Measurements from ENCODE around the gene MAP3K3.

MAP3K3 gene

DNA sequence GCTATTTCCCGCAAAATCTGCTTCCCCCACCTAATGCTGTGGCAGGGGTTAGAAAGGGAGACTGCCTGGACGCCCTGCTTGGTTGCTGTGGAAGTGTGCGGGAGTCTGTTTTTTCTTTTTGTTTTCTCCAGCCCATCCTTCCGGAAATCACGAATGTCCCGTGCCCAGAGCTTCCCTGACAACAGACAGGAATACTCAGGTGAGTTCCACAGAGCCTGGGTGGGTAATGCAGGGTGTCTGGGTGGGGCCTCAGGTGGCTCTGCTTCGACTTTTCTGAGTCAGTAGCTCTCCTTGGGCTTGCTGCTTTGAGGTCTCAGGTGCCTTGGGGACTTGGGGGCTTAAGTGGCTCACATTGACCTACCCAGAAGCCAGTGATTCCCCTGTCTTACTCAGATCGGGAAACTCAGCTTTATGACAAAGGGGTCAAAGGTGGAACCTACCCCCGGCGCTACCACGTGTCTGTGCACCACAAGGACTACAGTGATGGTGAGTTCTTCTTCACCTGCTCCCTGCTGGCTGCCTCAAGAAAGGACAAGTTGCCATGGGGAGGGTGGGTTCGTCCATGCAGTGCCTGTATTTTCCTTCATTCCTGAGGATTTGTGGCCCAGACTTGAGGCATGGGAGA is 66.3 kb downstream of the MAP3K3 start:
- Histone ChIP-seq H3K36me3 (ENCODE audit: control insufficient read depth in 5 of 5, insufficient read depth in 5 of 5, low read length in 5 of 5) (peaks cover 0 to 90% (median 80%) of the 10 kb centered on the region in 5 donors), H3K4me3 (ENCODE audit: low read depth in 1 of 5, low read length in 5 of 5) (no peak overlapping the region)

DNA sequence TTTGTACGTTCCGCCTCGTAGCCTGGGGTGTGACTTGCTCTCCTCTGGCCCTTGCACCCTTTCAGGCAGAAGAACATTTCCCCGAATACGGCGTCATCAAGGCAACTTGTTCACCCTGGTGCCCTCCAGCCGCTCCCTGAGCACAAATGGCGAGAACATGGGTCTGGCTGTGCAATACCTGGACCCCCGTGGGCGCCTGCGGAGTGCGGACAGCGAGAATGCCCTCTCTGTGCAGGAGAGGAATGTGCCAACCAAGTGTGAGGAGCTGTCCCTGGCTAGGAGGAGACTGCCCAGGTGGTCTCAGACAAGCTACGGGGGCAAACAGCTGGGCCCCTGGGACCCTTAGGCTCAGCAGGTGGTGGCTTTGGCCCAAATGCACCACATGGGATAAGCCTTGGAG is 67.3 kb downstream of the MAP3K3 start:
- no peaks in the 10 kb centered on the region for H3K27me3 ChIP-seq (ENCODE audit: control insufficient read depth in 5 of 5, insufficient read depth in 4 of 5, low read length in 5 of 5)
- peaks cover 0 to 18% (median 15%) of the 10 kb centered on the region in 5 donors for H3K4me1 ChIP-seq (ENCODE audit: control insufficient read depth in 5 of 5, insufficient read depth in 5 of 5, low read length in 5 of 5)
- no peaks in the 10 kb centered on the region for H3K9me3 ChIP-seq (ENCODE audit: control insufficient read depth in 5 of 5, low read length in 5 of 5)
- no peak overlapping the region for H3K27ac ChIP-seq (ENCODE audit: low read depth, low read length)
- no peak overlapping the region for H3K4me3 ChIP-seq (ENCODE audit: low read depth in 1 of 5, low read length in 5 of 5)
- H3K36me3 ChIP-seq (ENCODE audit: control insufficient read depth in 5 of 5, insufficient read depth in 5 of 5, low read length in 5 of 5) = peaks cover 0 to 91% (median 81%) of the 10 kb centered on the region in 5 donors
- no peak overlapping the region for H3K9ac ChIP-seq (ENCODE audit: low read length in 5 of 5)

More for the DNA sequence above, 66.3 kb downstream of the MAP3K3 start:
- Histone ChIP-seq H3K4me1 (ENCODE audit: control insufficient read depth in 5 of 5, insufficient read depth in 5 of 5, low read length in 5 of 5) (peaks cover 0 to 18% (median 15%) of the 10 kb centered on the region in 5 donors), H3K9ac (ENCODE audit: low read length in 5 of 5) (no peak overlapping the region), H3K27ac (ENCODE audit: low read depth, low read length) (no peak overlapping the region), H3K9me3 (ENCODE audit: control insufficient read depth in 5 of 5, low read length in 5 of 5) (no peaks in the 10 kb centered on the region), H3K27me3 (ENCODE audit: control insufficient read depth in 5 of 5, insufficient read depth in 4 of 5, low read length in 5 of 5) (no peaks in the 10 kb centered on the region)

DNA sequence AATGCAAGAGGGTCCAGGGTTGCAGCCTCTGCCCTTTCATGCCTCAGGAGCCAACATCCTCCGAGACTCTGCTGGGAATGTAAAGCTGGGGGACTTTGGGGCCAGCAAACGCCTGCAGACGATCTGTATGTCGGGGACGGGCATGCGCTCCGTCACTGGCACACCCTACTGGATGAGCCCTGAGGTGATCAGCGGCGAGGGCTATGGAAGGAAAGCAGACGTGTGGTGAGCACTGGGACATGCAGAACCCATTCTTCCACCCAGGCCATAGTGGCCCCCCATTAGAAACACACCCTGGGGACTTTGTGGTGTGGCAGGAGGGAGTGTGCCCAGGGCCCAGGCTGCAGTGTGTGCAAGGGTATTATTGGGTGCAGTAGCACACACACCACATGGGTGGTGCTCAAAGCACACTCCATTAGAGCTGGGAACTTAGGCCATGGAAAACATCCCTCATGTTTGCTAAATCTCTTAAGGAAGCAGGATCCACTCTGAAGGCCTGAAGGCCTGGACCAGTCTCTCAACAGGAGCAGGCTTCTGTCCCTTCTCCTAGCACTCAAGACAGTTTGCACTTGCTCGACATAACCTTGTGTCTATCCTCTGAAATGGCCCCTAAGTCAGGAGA is 70.1 kb downstream of the MAP3K3 start:
- no peaks in the 10 kb centered on the region for H3K9me3 ChIP-seq (ENCODE audit: control insufficient read depth in 5 of 5, low read length in 5 of 5)
- H3K4me3 ChIP-seq (ENCODE audit: low read depth in 1 of 5, low read length in 5 of 5) = no peak overlapping the region
- peaks cover 0 to 20% (median 15%) of the 10 kb centered on the region in 5 donors for H3K4me1 ChIP-seq (ENCODE audit: control insufficient read depth in 5 of 5, insufficient read depth in 5 of 5, low read length in 5 of 5)
- H3K9ac ChIP-seq (ENCODE audit: low read length in 5 of 5) = no peak overlapping the region
- H3K36me3 ChIP-seq (ENCODE audit: control insufficient read depth in 5 of 5, insufficient read depth in 5 of 5, low read length in 5 of 5) = peaks cover 0 to 79% (median 72%) of the 10 kb centered on the region in 5 donors
- H3K27me3 ChIP-seq (ENCODE audit: control insufficient read depth in 5 of 5, insufficient read depth in 4 of 5, low read length in 5 of 5) = no peaks in the 10 kb centered on the region
- H3K27ac ChIP-seq (ENCODE audit: low read depth, low read length) = no peak overlapping the region

DNA sequence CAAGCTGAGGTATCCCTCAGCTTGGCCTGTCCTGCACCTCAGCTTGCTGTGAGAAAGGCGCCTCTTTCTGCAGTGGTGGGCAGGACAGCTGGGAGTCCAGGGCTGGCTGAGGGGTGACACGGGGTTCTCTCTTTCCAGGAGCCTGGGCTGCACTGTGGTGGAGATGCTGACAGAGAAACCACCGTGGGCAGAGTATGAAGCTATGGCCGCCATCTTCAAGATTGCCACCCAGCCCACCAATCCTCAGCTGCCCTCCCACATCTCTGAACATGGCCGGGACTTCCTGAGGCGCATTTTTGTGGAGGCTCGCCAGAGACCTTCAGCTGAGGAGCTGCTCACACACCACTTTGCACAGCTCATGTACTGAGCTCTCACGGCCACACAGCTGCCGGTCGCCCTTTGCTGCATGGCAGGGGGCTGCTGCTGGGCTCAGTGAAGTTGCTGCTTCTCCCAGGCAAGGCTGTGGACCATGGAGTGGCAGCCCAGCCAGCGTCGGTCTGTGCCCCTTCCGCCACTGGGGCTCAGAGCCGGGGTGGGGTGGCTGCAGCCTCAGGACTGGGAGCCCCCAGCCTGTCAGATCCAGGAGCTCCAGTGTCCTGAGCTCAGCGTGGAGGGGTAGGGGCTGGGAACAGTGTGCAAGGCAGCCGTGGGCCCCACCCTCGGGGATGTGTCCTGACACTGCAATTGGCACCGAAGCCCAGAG is 71.3 kb downstream of the MAP3K3 start:
- H3K27ac ChIP-seq (ENCODE audit: low read depth, low read length) = no peak overlapping the region
- H3K36me3 ChIP-seq (ENCODE audit: control insufficient read depth in 5 of 5, insufficient read depth in 5 of 5, low read length in 5 of 5) = peaks cover 0 to 69% (median 65%) of the 10 kb centered on the region in 5 donors
- no peaks in the 10 kb centered on the region for H3K27me3 ChIP-seq (ENCODE audit: control insufficient read depth in 5 of 5, insufficient read depth in 4 of 5, low read length in 5 of 5)
- peaks cover 0 to 32% (median 27%) of the 10 kb centered on the region in 5 donors for H3K4me1 ChIP-seq (ENCODE audit: control insufficient read depth in 5 of 5, insufficient read depth in 5 of 5, low read length in 5 of 5)
- no peak overlapping the region for H3K4me3 ChIP-seq (ENCODE audit: low read depth in 1 of 5, low read length in 5 of 5)
- no peak overlapping the region for H3K9ac ChIP-seq (ENCODE audit: low read length in 5 of 5)
- no peaks in the 10 kb centered on the region for H3K9me3 ChIP-seq (ENCODE audit: control insufficient read depth in 5 of 5, low read length in 5 of 5)

DNA sequence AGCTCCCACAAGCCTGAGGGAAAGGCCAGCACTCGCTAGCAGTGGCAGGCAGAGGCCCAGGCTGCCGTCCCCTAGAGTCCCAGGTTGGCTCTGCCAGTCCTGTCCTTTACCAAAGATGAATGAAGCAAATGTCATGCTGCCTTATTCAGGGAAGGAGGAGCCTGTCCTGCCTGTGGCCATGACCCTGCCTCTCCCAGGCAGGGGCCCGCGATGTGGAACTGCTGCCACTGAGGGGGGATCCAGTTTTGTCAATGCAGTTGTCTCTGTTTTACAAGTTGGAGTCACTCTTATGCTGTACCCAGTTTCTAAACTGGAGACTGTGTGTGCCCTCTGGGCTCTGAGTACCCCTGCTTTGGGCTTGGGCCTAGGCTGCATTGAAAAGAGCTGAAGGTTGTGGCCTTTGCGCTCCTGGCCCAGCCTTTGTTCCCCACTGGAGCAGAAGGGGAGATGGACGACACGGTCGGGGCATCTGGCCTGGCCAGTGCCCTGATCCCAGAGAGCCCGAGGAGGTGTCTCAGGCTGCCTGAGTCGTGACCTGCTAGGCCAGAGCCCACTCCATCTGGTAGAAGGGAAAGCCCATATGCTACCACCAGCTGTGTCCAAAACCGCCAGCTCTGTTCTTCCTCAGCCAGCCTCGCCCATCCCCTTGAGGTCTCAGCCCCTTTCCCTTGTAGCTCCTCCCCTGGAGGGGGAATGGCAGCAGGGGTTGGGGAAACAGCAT is 72.2 kb downstream of the MAP3K3 start:
- Histone ChIP-seq H3K9me3 (ENCODE audit: control insufficient read depth in 5 of 5, low read length in 5 of 5) (no peaks in the 10 kb centered on the region), H3K36me3 (ENCODE audit: control insufficient read depth in 5 of 5, insufficient read depth in 5 of 5, low read length in 5 of 5) (peaks cover 0 to 61% (median 56%) of the 10 kb centered on the region in 5 donors), H3K9ac (ENCODE audit: low read length in 5 of 5) (no peak overlapping the region), H3K4me1 (ENCODE audit: control insufficient read depth in 5 of 5, insufficient read depth in 5 of 5, low read length in 5 of 5) (peaks cover 0 to 40% (median 34%) of the 10 kb centered on the region in 5 donors), H3K27ac (ENCODE audit: low read depth, low read length) (no peak overlapping the region), H3K4me3 (ENCODE audit: low read depth in 1 of 5, low read length in 5 of 5) (no peak overlapping the region), H3K27me3 (ENCODE audit: control insufficient read depth in 5 of 5, insufficient read depth in 4 of 5, low read length in 5 of 5) (no peaks in the 10 kb centered on the region)

DNA sequence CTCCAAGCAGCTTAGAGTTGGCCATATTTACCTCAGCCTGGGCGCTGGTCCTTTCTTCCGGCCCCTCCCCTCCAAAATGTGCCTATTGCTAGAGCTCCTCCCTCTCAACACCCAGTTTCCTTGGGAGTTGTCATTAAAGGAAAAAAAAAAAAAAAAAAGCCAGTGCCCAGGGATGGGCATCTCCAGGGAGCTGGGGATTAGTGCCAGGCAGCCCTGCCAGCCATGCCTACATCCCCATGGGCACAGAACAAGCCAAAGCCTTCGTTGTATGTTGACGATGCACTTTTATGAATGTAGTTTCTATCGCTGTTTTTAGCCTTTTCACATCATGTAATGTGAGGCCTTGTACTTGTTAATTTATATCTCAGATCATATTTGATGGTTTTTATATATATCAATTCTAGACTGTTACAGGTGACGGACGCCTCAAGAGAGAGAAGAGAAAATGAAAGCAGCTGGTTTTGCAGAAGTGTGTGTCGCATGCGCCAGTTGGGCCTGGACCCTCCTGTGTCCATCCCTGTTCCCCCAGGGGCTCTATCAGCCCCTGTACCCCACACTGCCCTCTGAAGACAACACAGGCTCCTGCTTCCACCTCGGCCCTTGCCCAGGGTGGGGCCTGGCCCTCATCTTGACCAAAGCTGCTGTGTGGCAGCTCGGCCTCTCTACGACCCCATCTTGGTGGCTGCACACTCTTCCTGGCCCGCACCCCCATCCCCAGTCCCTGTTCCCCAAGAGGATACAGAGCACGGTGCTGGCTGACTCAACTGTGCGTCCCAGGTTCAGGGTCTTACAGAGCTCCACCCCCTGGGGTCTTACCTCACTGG is 72.9 kb downstream of the MAP3K3 start:
- Histone ChIP-seq H3K27ac (ENCODE audit: low read depth, low read length) (no peak overlapping the region), H3K4me1 (ENCODE audit: control insufficient read depth in 5 of 5, insufficient read depth in 5 of 5, low read length in 5 of 5) (peaks cover 0 to 42% (median 34%) of the 10 kb centered on the region in 5 donors), H3K27me3 (ENCODE audit: control insufficient read depth in 5 of 5, insufficient read depth in 4 of 5, low read length in 5 of 5) (no peaks in the 10 kb centered on the region), H3K9ac (ENCODE audit: low read length in 5 of 5) (no peak overlapping the region), H3K9me3 (ENCODE audit: control insufficient read depth in 5 of 5, low read length in 5 of 5) (no peaks in the 10 kb centered on the region), H3K36me3 (ENCODE audit: control insufficient read depth in 5 of 5, insufficient read depth in 5 of 5, low read length in 5 of 5) (peaks cover 0 to 53% (median 49%) of the 10 kb centered on the region in 5 donors), H3K4me3 (ENCODE audit: low read depth in 1 of 5, low read length in 5 of 5) (no peak overlapping the region)

DNA sequence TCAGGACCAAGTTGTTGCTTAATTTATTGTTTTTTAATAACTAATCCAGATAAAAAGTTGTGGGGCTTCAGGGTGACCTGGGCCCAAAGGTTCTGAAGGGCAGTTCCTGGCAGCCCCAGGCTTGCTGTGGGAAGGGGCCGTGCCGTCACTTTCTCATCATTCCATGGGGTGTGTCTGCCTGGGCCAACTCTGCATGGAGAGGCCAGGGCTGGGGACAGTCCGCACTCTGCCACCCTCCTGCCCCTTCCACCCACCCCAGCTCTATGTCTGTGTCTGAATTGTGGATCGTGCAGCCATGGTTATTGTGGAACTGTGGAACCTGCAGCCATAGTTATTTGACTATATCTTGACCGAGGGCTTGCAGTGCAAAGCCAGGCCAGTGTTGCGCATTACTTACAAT is 73.7 kb downstream of the MAP3K3 start:
- H3K27me3 ChIP-seq (ENCODE audit: control insufficient read depth in 5 of 5, insufficient read depth in 4 of 5, low read length in 5 of 5) = no peaks in the 10 kb centered on the region
- peaks cover 0 to 48% (median 37%) of the 10 kb centered on the region in 5 donors for H3K4me1 ChIP-seq (ENCODE audit: control insufficient read depth in 5 of 5, insufficient read depth in 5 of 5, low read length in 5 of 5)
- H3K27ac ChIP-seq (ENCODE audit: low read depth, low read length) = no peak overlapping the region
- no peak overlapping the region for H3K4me3 ChIP-seq (ENCODE audit: low read depth in 1 of 5, low read length in 5 of 5)
- no peak overlapping the region for H3K9ac ChIP-seq (ENCODE audit: low read length in 5 of 5)
- H3K9me3 ChIP-seq (ENCODE audit: control insufficient read depth in 5 of 5, low read length in 5 of 5) = no peaks in the 10 kb centered on the region
- peaks cover 0 to 46% (median 41%) of the 10 kb centered on the region in 5 donors for H3K36me3 ChIP-seq (ENCODE audit: control insufficient read depth in 5 of 5, insufficient read depth in 5 of 5, low read length in 5 of 5)

DNA sequence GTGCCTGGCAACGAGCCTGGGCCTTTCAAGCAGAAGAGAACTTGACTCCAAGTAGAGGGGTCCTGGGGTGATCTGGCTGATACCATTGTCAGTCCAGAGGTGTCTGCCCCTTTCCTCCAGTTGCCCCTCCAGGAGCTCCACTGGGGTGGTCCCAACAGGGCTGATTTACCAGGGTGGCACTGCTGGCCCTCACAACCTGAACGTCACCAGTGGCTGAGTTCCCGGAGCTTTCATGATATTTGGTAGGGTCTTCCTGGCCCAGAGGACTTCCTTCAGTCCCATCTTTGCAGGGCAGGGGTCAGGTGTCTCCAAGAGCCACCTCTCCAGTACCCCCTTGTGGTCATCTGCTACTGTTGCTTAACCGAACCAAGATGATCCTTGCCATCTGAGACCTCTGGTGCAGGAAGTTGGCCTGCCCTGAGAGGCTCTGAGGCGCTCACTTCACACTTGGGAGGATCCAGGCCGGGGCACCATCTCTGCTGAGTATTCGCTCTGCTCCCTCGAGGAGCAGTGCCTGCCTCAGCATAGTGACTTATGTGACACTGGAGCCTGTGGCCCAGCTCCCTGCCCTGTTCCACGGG is 74.3 kb downstream of the MAP3K3 start:
- Histone ChIP-seq H3K36me3 (ENCODE audit: control insufficient read depth in 5 of 5, insufficient read depth in 5 of 5, low read length in 5 of 5) (peaks cover 0 to 40% (median 36%) of the 10 kb centered on the region in 5 donors), H3K4me1 (ENCODE audit: control insufficient read depth in 5 of 5, insufficient read depth in 5 of 5, low read length in 5 of 5) (peaks cover 4 to 54% (median 42%) of the 10 kb centered on the region in 5 donors), H3K9me3 (ENCODE audit: control insufficient read depth in 5 of 5, low read length in 5 of 5) (no peaks in the 10 kb centered on the region), H3K27me3 (ENCODE audit: control insufficient read depth in 5 of 5, insufficient read depth in 4 of 5, low read length in 5 of 5) (no peaks in the 10 kb centered on the region), H3K9ac (ENCODE audit: low read length in 5 of 5) (no peak overlapping the region), H3K27ac (ENCODE audit: low read depth, low read length) (no peak overlapping the region), H3K4me3 (ENCODE audit: low read depth in 1 of 5, low read length in 5 of 5) (no peak overlapping the region)
